HepG2 (cell line): ENCODE measurements around the gene LHPP. TPM values are rescaled to one million over a fixed set of nuclear protein-coding genes. Genes with fewer than 3 reads are reported as not detected.
A peak's percentile ranks its signal among the peaks of the same experiment; 100 is the strongest.

Experiments
- MXD4 ChIP-seq: IDR thresholded peaks from 2 replicates; pipeline ENCODE4 v1.6.1; 2016; ENCODE audit warnings: mild to moderate bottlenecking, missing biosample characterization, missing genetic modification reagents
- NFYB ChIP-seq: sonication (generic); formaldehyde crosslinking; IDR thresholded peaks from 2 replicates; pipeline ENCODE4 v1.4.0; 2020; ENCODE audit warnings: missing genetic modification reagents
- NR2F2 ChIP-seq: IDR thresholded peaks from 2 replicates; pipeline ENCODE4 v1.6.1; 2012; ENCODE audit warnings: low read depth, inconsistent platforms, borderline replicate concordance
- PAX8 ChIP-seq: sonication (generic); formaldehyde crosslinking; IDR thresholded peaks from 2 replicates; pipeline ENCODE4 v1.8.0; 2022; ENCODE audit warnings: mild to moderate bottlenecking, missing genetic modification reagents, borderline replicate concordance
- PHF5A ChIP-seq: IDR thresholded peaks from one replicate; pipeline ENCODE4 v1.6.1; 2018; ENCODE audit warnings: low read depth, missing genetic modification reagents; ENCODE audit not compliant: unreplicated experiment
- REPIN1 ChIP-seq: sonication (generic); formaldehyde crosslinking; IDR thresholded peaks from 2 replicates; pipeline ENCODE4 v1.8.0; 2022; ENCODE audit warnings: missing genetic modification reagents, low read depth, mild to moderate bottlenecking, borderline replicate concordance
- RXRB ChIP-seq: IDR thresholded peaks from 2 replicates; pipeline ENCODE4 v1.6.1; 2016; ENCODE audit warnings: borderline replicate concordance, missing genetic modification reagents, missing compliant biosample characterization
- XRCC5 ChIP-seq: fragments of 200-400 bp; formaldehyde crosslinking; optimal IDR thresholded peaks from 2 replicates; pipeline ENCODE3; 2017; ENCODE audit warnings: mild to moderate bottlenecking, low read length
- ZMYM2 ChIP-seq: sonication (generic); formaldehyde crosslinking; IDR thresholded peaks from 2 replicates; pipeline ENCODE4 v1.8.0; 2022; ENCODE audit warnings: mild to moderate bottlenecking, missing genetic modification reagents
- ZNF207 ChIP-seq: fragments of 450-650 bp; IDR thresholded peaks from 2 replicates; pipeline ENCODE4 v1.6.1; 2016; ENCODE audit warnings: antibody characterized with exemption, borderline replicate concordance
- ZNF644 ChIP-seq: IDR thresholded peaks from 2 replicates; pipeline ENCODE4 v1.6.1; 2016; ENCODE audit warnings: low read depth
- ZNF720 ChIP-seq: sonication (generic); formaldehyde crosslinking; IDR thresholded peaks from 2 replicates; pipeline ENCODE4 v1.4.0; 2020; ENCODE audit warnings: missing genetic modification reagents
- ZNF83 ChIP-seq: sonication (generic); formaldehyde crosslinking; IDR thresholded peaks from 2 replicates; pipeline ENCODE4 v1.4.0; 2020; ENCODE audit warnings: missing genetic modification reagents, mild to moderate bottlenecking, borderline replicate concordance
- polyA plus RNA-seq, 8 experiments: library from polyadenylated mRNA; depleted of rRNA in 3 of 8; stranded (reverse) in 7 of 8; unstranded in 1 of 8; fragments of >200 nt; fragmentation: Illumina TruSeq in 4 of 8; extraction: Trizol in 4 of 8; gene quantifications; 2 replicates each; pipeline versions ENCODE4 v1.2.1 to v1.2.3, GENCODE V29; 2011 to 2016; ENCODE audit warnings: low read depth in 4 of 8, missing spikeins in 1 of 8, mixed read lengths in 1 of 8; ENCODE audit not compliant: insufficient read depth in 1 of 8
- total RNA-seq, 5 experiments: library from RNA; depleted of rRNA; stranded (reverse); fragments of >200 nt; fragmentation: Illumina TruSeq; extraction: Trizol; gene quantifications; 2 replicates each; pipeline ENCODE4 v1.2.3, GENCODE V29; 2016; ENCODE audit warnings: low read depth in 1 of 5
- TF ChIP-seq, protein P1 (sequence below): sonication (generic); formaldehyde crosslinking; IDR thresholded peaks from 2 replicates; pipeline ENCODE4 v1.4.0; 2020; ENCODE audit warnings: mild to moderate bottlenecking, missing genetic modification reagents, borderline replicate concordance
- TF ChIP-seq, protein P2 (sequence below): IDR thresholded peaks from 2 replicates; pipeline ENCODE4 v1.6.1; 2016; ENCODE audit warnings: missing genetic modification reagents, missing compliant biosample characterization
- TF ChIP-seq, protein P3 (sequence below), 2 experiments: IDR thresholded peaks; 2 replicates each; pipeline ENCODE4 v1.6.1; 2011 to 2012; ENCODE audit warnings: low read length in 2 of 2, borderline replicate concordance in 1 of 2, low read depth in 1 of 2, mild to moderate bottlenecking in 1 of 2, moderate library complexity in 1 of 2
- TF ChIP-seq, protein P4 (sequence below): sonication (generic); formaldehyde crosslinking; IDR thresholded peaks from 2 replicates; pipeline ENCODE4 v1.4.0; 2020; ENCODE audit warnings: missing genetic modification reagents, borderline replicate concordance

Gene LHPP
- total and polyA plus RNA-seq, 2 of the 13 experiments (the other 11 are each of a cell fraction or from before 2014, with no cell fraction given), result 5.2 to 13.1 TPM

DNA sequence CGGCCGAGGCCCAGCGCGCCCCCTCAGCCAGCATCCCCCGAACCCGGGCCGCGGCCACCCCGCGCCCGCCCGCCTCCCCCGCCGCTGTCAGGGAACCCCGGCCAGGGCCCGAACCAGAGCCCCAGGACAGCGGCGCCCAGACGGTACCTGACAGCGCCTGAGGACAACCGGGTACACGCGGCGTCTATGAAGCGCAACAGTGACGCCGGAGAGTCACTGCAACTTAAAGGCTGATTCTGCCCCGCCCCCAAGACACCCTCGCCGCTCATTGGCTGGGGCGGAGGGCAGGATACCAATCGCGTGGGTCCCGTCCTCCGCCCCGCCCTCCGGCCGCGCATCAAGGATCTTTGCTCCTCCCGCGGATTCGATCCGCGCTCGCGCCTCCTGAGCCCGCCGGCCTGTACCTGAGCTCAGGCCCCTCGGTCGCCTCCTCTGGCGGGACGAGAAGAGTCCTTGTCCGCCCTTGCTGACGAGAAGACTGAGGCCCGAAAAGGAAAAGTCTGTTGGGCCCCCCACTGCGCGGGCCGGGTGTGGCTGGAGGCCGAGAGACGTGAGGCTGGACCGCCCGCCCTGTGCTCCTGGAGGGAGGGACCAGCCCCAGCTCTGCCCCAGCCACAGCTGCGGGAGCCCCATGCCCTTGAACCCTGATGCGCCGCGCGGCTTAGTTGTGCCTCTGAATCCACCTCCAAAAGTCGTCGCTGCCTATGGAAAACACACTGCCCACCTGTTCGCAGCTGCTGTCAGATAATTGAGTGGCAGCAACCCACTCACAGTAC, 42.7 kb upstream of the LHPP start, which contains the start of gene OAT (continued):
- no peak for TF ChIP-seq NR2F2
- TF ChIP-seq, protein P1, sequence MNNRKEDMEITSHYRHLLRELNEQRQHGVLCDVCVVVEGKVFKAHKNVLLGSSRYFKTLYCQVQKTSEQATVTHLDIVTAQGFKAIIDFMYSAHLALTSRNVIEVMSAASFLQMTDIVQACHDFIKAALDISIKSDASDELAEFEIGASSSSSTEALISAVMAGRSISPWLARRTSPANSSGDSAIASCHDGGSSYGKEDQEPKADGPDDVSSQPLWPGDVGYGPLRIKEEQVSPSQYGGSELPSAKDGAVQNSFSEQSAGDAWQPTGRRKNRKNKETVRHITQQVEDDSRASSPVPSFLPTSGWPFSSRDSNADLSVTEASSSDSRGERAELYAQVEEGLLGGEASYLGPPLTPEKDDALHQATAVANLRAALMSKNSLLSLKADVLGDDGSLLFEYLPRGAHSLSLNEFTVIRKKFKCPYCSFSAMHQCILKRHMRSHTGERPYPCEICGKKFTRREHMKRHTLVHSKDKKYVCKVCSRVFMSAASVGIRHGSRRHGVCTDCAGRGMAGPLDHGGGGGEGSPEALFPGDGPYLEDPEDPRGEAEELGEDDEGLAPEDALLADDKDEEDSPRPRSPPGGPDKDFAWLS, result 0 out of 2 replicates have a peak, but pooled peaks have one; percentile 43
- TF ChIP-seq, protein P2, sequence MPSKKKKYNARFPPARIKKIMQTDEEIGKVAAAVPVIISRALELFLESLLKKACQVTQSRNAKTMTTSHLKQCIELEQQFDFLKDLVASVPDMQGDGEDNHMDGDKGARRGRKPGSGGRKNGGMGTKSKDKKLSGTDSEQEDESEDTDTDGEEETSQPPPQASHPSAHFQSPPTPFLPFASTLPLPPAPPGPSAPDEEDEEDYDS, result peak; percentile 100
- no peak for TF ChIP-seq ZNF207
- TF ChIP-seq XRCC5, result peak; percentile 60
- TF ChIP-seq MXD4, result peak; percentile 77
- no peak for TF ChIP-seq PAX8 (CRISPR knock-in tag)
- TF ChIP-seq, protein P3, sequence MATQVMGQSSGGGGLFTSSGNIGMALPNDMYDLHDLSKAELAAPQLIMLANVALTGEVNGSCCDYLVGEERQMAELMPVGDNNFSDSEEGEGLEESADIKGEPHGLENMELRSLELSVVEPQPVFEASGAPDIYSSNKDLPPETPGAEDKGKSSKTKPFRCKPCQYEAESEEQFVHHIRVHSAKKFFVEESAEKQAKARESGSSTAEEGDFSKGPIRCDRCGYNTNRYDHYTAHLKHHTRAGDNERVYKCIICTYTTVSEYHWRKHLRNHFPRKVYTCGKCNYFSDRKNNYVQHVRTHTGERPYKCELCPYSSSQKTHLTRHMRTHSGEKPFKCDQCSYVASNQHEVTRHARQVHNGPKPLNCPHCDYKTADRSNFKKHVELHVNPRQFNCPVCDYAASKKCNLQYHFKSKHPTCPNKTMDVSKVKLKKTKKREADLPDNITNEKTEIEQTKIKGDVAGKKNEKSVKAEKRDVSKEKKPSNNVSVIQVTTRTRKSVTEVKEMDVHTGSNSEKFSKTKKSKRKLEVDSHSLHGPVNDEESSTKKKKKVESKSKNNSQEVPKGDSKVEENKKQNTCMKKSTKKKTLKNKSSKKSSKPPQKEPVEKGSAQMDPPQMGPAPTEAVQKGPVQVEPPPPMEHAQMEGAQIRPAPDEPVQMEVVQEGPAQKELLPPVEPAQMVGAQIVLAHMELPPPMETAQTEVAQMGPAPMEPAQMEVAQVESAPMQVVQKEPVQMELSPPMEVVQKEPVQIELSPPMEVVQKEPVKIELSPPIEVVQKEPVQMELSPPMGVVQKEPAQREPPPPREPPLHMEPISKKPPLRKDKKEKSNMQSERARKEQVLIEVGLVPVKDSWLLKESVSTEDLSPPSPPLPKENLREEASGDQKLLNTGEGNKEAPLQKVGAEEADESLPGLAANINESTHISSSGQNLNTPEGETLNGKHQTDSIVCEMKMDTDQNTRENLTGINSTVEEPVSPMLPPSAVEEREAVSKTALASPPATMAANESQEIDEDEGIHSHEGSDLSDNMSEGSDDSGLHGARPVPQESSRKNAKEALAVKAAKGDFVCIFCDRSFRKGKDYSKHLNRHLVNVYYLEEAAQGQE (IDR thresholded peaks at IDR 0.05; ENCODE audit: borderline replicate concordance in 1 of 2, low read depth in 1 of 2, low read length in 2 of 2), result peak in 1 of 2 experiments; percentile 64; a peak in 1 of 4 replicates
- no peak for TF ChIP-seq ZNF720 (CRISPR knock-in tag)
- peak; percentile 35; the same call in 1 of the 2 replicates for TF ChIP-seq RXRB (CRISPR knock-in tag)
- no peak for TF ChIP-seq ZNF644 (CRISPR knock-in tag)
- TF ChIP-seq, protein P4, sequence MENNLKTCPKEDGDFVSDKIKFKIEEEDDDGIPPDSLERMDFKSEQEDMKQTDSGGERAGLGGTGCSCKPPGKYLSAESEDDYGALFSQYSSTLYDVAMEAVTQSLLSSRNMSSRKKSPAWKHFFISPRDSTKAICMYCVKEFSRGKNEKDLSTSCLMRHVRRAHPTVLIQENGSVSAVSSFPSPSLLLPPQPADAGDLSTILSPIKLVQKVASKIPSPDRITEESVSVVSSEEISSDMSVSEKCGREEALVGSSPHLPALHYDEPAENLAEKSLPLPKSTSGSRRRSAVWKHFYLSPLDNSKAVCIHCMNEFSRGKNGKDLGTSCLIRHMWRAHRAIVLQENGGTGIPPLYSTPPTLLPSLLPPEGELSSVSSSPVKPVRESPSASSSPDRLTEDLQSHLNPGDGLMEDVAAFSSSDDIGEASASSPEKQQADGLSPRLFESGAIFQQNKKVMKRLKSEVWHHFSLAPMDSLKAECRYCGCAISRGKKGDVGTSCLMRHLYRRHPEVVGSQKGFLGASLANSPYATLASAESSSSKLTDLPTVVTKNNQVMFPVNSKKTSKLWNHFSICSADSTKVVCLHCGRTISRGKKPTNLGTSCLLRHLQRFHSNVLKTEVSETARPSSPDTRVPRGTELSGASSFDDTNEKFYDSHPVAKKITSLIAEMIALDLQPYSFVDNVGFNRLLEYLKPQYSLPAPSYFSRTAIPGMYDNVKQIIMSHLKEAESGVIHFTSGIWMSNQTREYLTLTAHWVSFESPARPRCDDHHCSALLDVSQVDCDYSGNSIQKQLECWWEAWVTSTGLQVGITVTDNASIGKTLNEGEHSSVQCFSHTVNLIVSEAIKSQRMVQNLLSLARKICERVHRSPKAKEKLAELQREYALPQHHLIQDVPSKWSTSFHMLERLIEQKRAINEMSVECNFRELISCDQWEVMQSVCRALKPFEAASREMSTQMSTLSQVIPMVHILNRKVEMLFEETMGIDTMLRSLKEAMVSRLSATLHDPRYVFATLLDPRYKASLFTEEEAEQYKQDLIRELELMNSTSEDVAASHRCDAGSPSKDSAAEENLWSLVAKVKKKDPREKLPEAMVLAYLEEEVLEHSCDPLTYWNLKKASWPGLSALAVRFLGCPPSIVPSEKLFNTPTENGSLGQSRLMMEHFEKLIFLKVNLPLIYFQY (CRISPR knock-in tag), result peak; percentile 34; the same call in 1 of the 2 replicates
- TF ChIP-seq ZNF83 (CRISPR knock-in tag), result no peak; the same call in 1 of the 2 replicates
- TF ChIP-seq REPIN1 (CRISPR knock-in tag), result 0 out of 2 replicates have a peak, but pooled peaks have one; percentile 23
- TF ChIP-seq PHF5A, result peak; percentile 71
- TF ChIP-seq NFYB (CRISPR knock-in tag), result peak; percentile 91
- TF ChIP-seq ZMYM2 (CRISPR knock-in tag), result peak; percentile 57; the same call in 1 of the 2 replicates
